ENCODE results near the gene TAS1R1.

The TAS1R1 gene

GRCh38 chr1:6508816-6509189, 46.3 kb upstream of the TAS1R1 start:
- DNase-seq (ENCODE audit: low read depth) = no peak
- no peak overlapping the region for H3K4me3 ChIP-seq (ENCODE audit: low read depth, low read length)
- no peak for TF ChIP-seq CTCF (IDR thresholded peaks at IDR 0.05; ENCODE audit: control insufficient read depth, extremely low read depth, insufficient read depth)

GRCh38 chr1:6509220-6509918, 45.7 kb upstream of the TAS1R1 start:
- no peak overlapping the region for H3K4me3 ChIP-seq (ENCODE audit: low read depth, low read length)
- DNase-seq (ENCODE audit: low read depth) = no peak
- TF ChIP-seq CTCF (IDR thresholded peaks at IDR 0.05; ENCODE audit: control insufficient read depth, extremely low read depth, insufficient read depth) = no peak

- no peak for DNase-seq (ENCODE audit: low read depth)
- TF ChIP-seq CTCF (IDR thresholded peaks at IDR 0.05; ENCODE audit: control insufficient read depth, extremely low read depth, insufficient read depth) = no peak
- H3K4me3 ChIP-seq (ENCODE audit: low read depth, low read length) = no peak overlapping the region
These were observed 45.2 kb upstream of the TAS1R1 start for GRCh38 chr1:6509919-6510291.

GRCh38 chr1:6510493-6510892, 44.6 kb upstream of the TAS1R1 start:
- H3K4me3 ChIP-seq (ENCODE audit: low read depth, low read length) = no peak overlapping the region
- no peak for DNase-seq (ENCODE audit: low read depth)
- no peak for TF ChIP-seq CTCF (IDR thresholded peaks at IDR 0.05; ENCODE audit: control insufficient read depth, extremely low read depth, insufficient read depth)

GRCh38 chr1:6511056-6511455, 44.1 kb upstream of the TAS1R1 start:
- no peak for DNase-seq (ENCODE audit: low read depth)
- TF ChIP-seq CTCF (IDR thresholded peaks at IDR 0.05; ENCODE audit: control insufficient read depth, extremely low read depth, insufficient read depth) = no peak
- no peak overlapping the region for H3K4me3 ChIP-seq (ENCODE audit: low read depth, low read length)

GRCh38 chr1:6511561-6512244, 43.4 kb upstream of the TAS1R1 start:
- no peak for TF ChIP-seq CTCF (IDR thresholded peaks at IDR 0.05; ENCODE audit: control insufficient read depth, extremely low read depth, insufficient read depth)
- no peak for DNase-seq (ENCODE audit: low read depth)
- H3K4me3 ChIP-seq (ENCODE audit: low read depth, low read length) = no peak overlapping the region

All from LNCaP clone FGC (cell line).